GM19324 (cell line): ENCODE results near the gene ZNF831.

Source experiments
- ATAC-seq: cut with Tn5 transposase; IDR thresholded peaks from one replicate; pipeline ENCODE4 v1.9.1; 2021; ENCODE audit warnings: mild to moderate bottlenecking, moderate library complexity; ENCODE audit not compliant: unreplicated experiment, low FRiP score

ZNF831 gene

GRCh38 chr20:59139998-59140397 lies 23.6 kb upstream of the ZNF831 start:
- no peak for ATAC-seq

DNA sequence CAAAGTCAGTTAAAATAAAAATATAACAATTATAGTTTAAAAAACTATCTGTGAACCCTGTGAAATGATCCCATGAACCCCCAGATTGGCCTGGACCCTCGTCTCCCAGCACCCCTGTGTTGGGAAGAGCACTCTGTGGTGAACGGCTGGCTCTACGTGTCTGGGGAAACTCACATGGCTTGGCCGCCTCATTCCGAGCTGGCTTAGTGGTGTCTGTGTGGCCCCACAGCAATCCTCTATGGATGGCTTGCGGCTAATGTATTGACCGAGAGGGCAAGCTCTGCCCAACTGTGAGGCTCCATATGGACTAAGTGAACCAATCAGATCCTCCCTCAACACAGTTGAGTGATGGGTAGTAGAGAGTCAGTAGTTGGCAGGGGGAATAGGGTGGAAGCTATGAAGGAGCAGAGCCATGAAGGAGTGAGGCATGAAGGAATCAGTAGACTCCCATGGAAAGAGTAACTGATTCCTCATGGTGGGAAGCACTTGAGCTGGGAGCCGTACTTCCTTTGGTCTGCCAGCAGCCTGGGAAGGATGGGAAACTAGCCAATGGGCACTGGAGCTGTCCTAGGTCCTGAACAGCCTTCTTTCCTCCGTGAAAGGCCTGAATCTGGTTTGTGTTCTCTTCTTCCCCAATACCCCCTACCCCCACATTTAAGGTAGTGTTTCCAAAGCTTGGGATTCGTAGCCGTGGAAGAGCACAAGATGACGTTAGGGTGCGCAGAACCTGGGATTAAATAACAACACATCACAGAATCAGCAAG lies 21.6 kb upstream of the ZNF831 start:
- no peak for ATAC-seq

- no peak for ATAC-seq
Measured at GRCh38 chr20:59143326-59143725, 20.3 kb upstream of the ZNF831 start.

DNA sequence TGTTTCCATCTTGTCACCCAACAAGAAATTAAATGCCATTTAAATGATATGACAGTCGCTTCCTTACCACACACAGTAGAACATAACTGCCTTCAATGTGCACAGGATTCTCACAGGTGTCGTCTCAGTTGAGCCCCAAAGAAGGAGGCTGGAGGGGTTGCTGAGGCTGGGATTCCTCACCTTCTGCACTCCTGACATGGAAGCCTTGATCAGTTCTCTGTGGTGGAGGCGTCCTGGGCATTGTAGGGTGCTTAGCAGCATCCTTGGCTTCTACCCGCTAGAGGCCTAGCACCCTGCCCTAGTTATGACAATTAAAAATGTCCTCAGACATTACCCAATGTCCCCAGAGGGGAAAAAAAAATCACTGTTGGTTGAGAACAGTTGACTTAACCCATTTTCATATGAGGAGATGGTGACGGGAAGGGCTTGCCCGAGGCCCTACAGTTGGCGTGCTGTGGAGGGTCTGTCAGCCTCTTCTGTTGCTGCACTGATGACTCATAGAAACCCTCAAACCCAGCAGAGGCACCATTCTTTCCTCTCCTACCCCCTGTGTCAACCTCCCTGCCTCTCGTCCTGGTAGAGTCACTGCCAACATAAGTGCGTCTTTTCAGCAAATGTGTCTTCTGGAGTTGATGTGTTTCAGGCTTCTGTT lies 19.3 kb upstream of the ZNF831 start:
- ATAC-seq, result no peak

DNA sequence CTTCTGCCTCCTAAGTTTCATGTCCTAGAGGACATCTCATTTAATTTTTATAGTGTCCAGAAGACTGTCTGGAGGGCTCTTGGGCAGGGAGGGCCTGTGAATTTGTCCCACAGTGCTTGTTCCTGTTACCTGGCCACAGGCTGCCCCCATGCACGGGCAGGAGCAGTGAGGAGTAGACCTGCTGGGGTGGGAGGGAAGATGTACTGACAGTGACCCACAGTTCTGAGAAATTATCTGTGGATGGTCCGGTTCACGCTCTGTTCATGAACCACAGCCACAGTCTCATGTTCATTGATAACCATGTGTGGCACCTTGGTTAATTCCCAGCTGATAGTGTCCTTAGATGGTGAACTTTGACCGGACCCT lies 18.8 kb upstream of the ZNF831 start:
- no peak for ATAC-seq

GRCh38 chr20:59145247-59145923 lies 18.2 kb upstream of the ZNF831 start:
- no peak for ATAC-seq

GRCh38 chr20:59145924-59146779 lies 17.5 kb upstream of the ZNF831 start:
- no peak for ATAC-seq

DNA sequence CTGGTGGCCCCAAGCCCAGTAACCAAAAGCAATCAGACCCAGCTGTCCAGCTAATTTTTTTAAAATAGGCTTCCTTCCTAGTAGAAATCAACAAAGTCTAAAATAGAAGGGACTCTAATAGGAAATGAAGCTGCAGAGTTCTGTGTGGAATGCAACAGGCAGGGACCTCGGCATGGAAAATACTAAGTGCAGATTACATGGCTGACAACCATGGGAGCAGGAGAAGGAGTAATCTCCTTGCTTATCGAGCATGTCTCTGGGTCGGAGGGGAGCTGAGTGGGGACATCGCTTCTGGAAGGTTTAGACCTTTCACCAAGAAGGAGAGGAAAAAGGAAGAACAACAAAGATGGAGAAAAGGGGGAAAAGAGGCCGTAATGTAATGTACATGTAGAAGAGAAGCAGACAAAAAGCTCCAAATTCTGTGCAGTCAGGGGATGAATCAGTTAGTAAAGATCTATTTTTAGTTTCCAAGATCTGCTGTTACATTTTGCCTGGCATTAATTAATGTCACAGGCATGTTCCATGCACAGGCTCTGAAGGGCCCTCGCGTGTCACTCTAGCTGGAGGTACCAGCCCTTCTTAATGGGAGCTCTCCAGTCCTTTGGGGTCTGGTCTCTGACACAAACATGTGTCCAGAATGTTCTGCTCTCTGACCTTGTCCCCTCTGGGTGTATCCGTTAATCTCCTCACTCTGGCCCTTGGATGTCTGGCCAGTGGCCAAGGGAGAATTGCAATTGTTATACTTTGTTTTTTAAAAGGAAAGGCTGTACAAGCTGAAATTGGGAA lies 16.6 kb upstream of the ZNF831 start:
- no peak for ATAC-seq

DNA sequence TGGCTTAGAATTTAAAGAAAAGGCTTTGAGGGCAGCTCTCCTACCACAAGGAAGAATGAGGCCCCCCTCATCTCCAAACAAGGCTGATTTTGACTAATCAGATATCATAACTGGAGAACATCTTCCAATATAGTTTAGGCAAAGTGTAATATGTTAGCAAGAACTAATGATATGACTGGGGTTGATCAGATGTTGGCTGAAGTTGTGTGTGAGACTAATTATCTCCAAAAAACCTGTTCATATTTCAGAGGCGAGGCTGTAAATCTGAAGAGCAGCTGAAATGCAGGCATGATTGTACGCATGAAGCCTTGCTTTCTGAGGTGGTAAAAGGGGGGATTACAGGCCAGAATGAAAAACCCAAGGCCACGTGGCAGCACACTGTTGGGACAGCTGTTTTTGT lies 16.0 kb upstream of the ZNF831 start:
- ATAC-seq, result no peak

- no peak for ATAC-seq
Measured at GRCh38 chr20:59148701-59149493, 14.7 kb upstream of the ZNF831 start.

- no peak for ATAC-seq
Measured at GRCh38 chr20:59149678-59150504, 13.7 kb upstream of the ZNF831 start.

- no peak for ATAC-seq
Measured at GRCh38 chr20:59150821-59151251, 12.8 kb upstream of the ZNF831 start.

- ATAC-seq, result no peak
Measured at GRCh38 chr20:59151391-59151790, 12.2 kb upstream of the ZNF831 start.

DNA sequence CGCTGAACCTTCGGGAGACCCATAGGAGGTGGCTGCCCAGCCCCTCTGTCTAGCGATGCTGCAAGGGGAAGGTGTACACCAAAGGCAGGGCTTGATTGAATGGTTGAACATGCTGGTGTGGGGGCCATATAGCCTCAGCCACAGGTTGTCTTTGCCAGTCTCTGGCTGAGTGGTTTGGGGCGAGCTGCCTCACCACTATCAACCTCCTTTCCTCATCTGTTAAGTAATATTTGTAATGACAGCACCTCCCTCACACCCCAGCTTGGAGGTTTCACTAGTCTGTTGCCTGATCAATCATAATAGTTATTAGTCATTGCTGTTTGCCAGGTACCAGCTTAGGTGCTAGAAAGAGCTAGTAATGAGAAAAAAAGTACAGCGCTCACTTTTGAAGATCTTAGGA lies 11.8 kb upstream of the ZNF831 start:
- no peak for ATAC-seq

GRCh38 chr20:59152559-59153354 lies 10.9 kb upstream of the ZNF831 start:
- no peak for ATAC-seq

- ATAC-seq, result no peak
Measured at GRCh38 chr20:59153355-59153681, 10.3 kb upstream of the ZNF831 start.

GRCh38 chr20:59153832-59154231 lies 9.8 kb upstream of the ZNF831 start:
- ATAC-seq, result no peak
